GM12878 (cell line): ENCODE results near the gene ATAD3A. TPM values are rescaled to one million over a fixed set of nuclear protein-coding genes. Genes with fewer than 3 reads are reported as not detected.

Experiments
- ATAC-seq: fragments of 200-7000 bp; cut with Tn5 transposase; 3 replicates; pipeline ENCODE4 v1.9.1; 2020; ENCODE audit warnings: mild to moderate bottlenecking, moderate library complexity
- BruUV-seq: library from RNA; stranded (reverse); fragments of 400-500 nt; replicated peaks from 2 replicates; lab custom pipeline; 2021; lab: Mats Ljungman, UMichigan
- CTCF ChIA-PET: fragments of 300-600 bp; sonication (Branson Sonifier 250); formaldehyde crosslinking; extraction: SDS; loops from one replicate; lab custom pipeline; 2021; ENCODE audit warnings: inconsistent platforms; lab: Yijun Ruan, JAX
- POLR2A ChIA-PET: fragments of 350-600 bp; formaldehyde crosslinking; extraction: SDS; loops from one replicate; lab custom pipeline; 2021; ENCODE audit warnings: inconsistent platforms; lab: Charles Lee
- RAD21 ChIA-PET: fragments of 300-600 bp; sonication (Branson Sonifier 250); formaldehyde crosslinking; loops from one replicate; lab custom pipeline; 2023; ENCODE audit warnings: antibody characterized with exemption; ENCODE audit not compliant: unreplicated experiment; lab: Charles Lee
- SMC1A ChIA-PET: fragments of 300-600 bp; sonication (Branson Sonifier 250); formaldehyde crosslinking; loops from one replicate; lab custom pipeline; 2023; ENCODE audit not compliant: unreplicated experiment, uncharacterized antibody; lab: Charles Lee
- DNase-seq: peaks from one replicate; pipeline ENCODE4 v3.0.0-alpha.2; 2011; ENCODE audit warnings: low read depth, low spot score
- FAIRE-seq: peaks from 3 replicates; lab custom pipeline; 2011; peaks lifted over from hg19 to GRCh38; lab: Jason Lieb, UNC
- H2AFZ ChIP-seq: 2 replicates; pipeline ENCODE4 v1.6.0; 2011; ENCODE audit warnings: low read depth, low read length, control low read depth; ENCODE audit not compliant: control insufficient read depth
- H3K27ac ChIP-seq: 2 replicates; pipeline ENCODE4 v1.5.1; 2011; ENCODE audit warnings: control low read depth; ENCODE audit not compliant: control insufficient read depth, insufficient read depth
- H3K27me3 ChIP-seq, 2 experiments: replicated peaks in 1 of 2; 2 replicates each; pipeline versions ENCODE4 v1.6.0 to v1.6.1; 2011; ENCODE audit warnings: low read length in 1 of 2; ENCODE audit not compliant: control insufficient read depth in 2 of 2, insufficient read depth in 2 of 2
- H3K36me3 ChIP-seq, 2 experiments: 2 replicates each; pipeline ENCODE4 v1.5.1; 2011; ENCODE audit warnings: low read length in 1 of 2; ENCODE audit not compliant: control insufficient read depth in 2 of 2, insufficient read depth in 2 of 2
- H3K4me1 ChIP-seq: 2 replicates; pipeline ENCODE4 v1.6.1; 2011; ENCODE audit warnings: mild to moderate bottlenecking, low read length, moderate library complexity, mixed read lengths; ENCODE audit not compliant: control insufficient read depth, insufficient read depth
- H3K4me2 ChIP-seq: 2 replicates; pipeline ENCODE4 v1.6.0; 2011; ENCODE audit warnings: control low read depth; ENCODE audit not compliant: control insufficient read depth, insufficient read depth
- H3K4me3 ChIP-seq: fragments of 200-600 bp; sonication (generic); 2 replicates; pipeline ENCODE4 v1.5.1; 2016
- H3K79me2 ChIP-seq: 2 replicates; pipeline ENCODE4 v1.6.0; 2011; ENCODE audit warnings: low read length; ENCODE audit not compliant: control insufficient read depth, insufficient read depth
- H3K9ac ChIP-seq: 2 replicates; pipeline ENCODE4 v1.8.0; 2011; ENCODE audit warnings: low read length, control low read depth, mixed read lengths; ENCODE audit not compliant: control insufficient read depth, insufficient read depth
- H3K9me3 ChIP-seq: replicated peaks from 3 replicates; pipeline ENCODE4 v1.5.1; 2011; ENCODE audit warnings: mild to moderate bottlenecking, low read length; ENCODE audit not compliant: control insufficient read depth, insufficient read depth
- H4K20me1 ChIP-seq: 2 replicates; pipeline ENCODE4 v1.6.0; 2011; ENCODE audit not compliant: control insufficient read depth, insufficient read depth
- BACH1 ChIP-seq: fragments of 450-650 bp; IDR thresholded peaks from 2 replicates; pipeline ENCODE4 v1.6.1; 2017; ENCODE audit warnings: mild to moderate bottlenecking, borderline replicate concordance
- GATAD2B ChIP-seq: fragments of 450-650 bp; conservative IDR thresholded peaks from 2 replicates; pipeline ENCODE4 v1.6.1; 2017; ENCODE audit warnings: low read depth, mild to moderate bottlenecking, moderate library complexity
- HDAC6 ChIP-seq: fragments of 200-600 bp; sonication (generic); IDR thresholded peaks from one replicate; pipeline ENCODE4 v1.8.0; 2017; ENCODE audit warnings: antibody characterized with exemption; ENCODE audit not compliant: unreplicated experiment
- MYB ChIP-seq: fragments of 150-350 bp; IDR thresholded peaks from 2 replicates; pipeline ENCODE4 v1.6.1; 2014; ENCODE audit warnings: mild to moderate bottlenecking, low read depth, low read length, borderline replicate concordance
- PAX5 ChIP-seq: IDR thresholded peaks from 2 replicates; pipeline ENCODE4 v1.6.1; 2011; ENCODE audit warnings: low read depth, low read length, borderline replicate concordance
- PAX8 ChIP-seq: fragments of 450-650 bp; IDR thresholded peaks from 2 replicates; pipeline ENCODE4 v1.6.1; 2017; ENCODE audit warnings: mild to moderate bottlenecking, moderate library complexity
- RAD51 ChIP-seq: fragments of 450-650 bp; IDR thresholded peaks from 2 replicates; pipeline ENCODE4 v1.6.1; 2016; ENCODE audit warnings: moderate library complexity, mild to moderate bottlenecking, inconsistent platforms
- SIN3A ChIP-seq: IDR thresholded peaks from 2 replicates; pipeline ENCODE4 v1.6.1; 2012; ENCODE audit warnings: low read depth, low read length, improper control_type of control experiment
- TAF1 ChIP-seq: IDR thresholded peaks from 2 replicates; pipeline ENCODE4 v1.6.1; 2011; ENCODE audit warnings: mild to moderate bottlenecking, low read depth, low read length, borderline replicate concordance
- WGBS: methylation state at CpG from one replicate; pipeline ENCODE4 v1.1.6; 2016; ENCODE audit warnings: low lambda C conversion rate; ENCODE audit not compliant: insufficient replicate concordance, insufficient coverage; ENCODE audit errors: missing lambda C conversion rate; 5-methylcytosine and 5-hydroxymethylcytosine counted together
- in situ Hi-C: fragments of 300-500 bp; cut with MboI; formaldehyde crosslinking; loops from 9 replicates; pipeline ENCODE4 v1.14.3; 2018; ENCODE audit warnings: mixed read lengths
- intact Hi-C: fragments of 100-400 bp; cut with micrococcal nuclease; formaldehyde crosslinking; loops from one replicate; pipeline ENCODE4 v1.14.2; 2022; ENCODE audit not compliant: unreplicated experiment
- polyA plus RNA-seq, 11 experiments: library from polyadenylated mRNA; depleted of rRNA in 4 of 11; unstranded in 6 of 11; stranded (reverse) in 5 of 11; fragments of >200 nt; fragmentation: Nextera tagmentation in 4 of 11; fragmentation: Illumina TruSeq in 1 of 11; extraction: Ambion mirVana in 4 of 11; extraction: Trizol in 1 of 11; gene quantifications; 1 replicate in 1 of 11; 2 replicates in 10 of 11; pipeline versions ENCODE4 v1.2.1 to v1.2.3, GENCODE V29; 2011 to 2016; ENCODE audit warnings: inconsistent platforms in 2 of 11, missing spikeins in 2 of 11, low read depth in 1 of 11
- total RNA-seq, 4 experiments: library from RNA; depleted of rRNA in 3 of 4; stranded (reverse); fragments of >200 nt in 3 of 4; fragmentation: Illumina TruSeq in 1 of 4; extraction: Trizol in 1 of 4; gene quantifications; 2 replicates each; pipeline versions ENCODE4 v1.2.1 to v1.2.3, GENCODE V29; 2013 to 2021
- TF ChIP-seq, protein P1 (sequence below): fragments of 450-650 bp; IDR thresholded peaks from 2 replicates; pipeline ENCODE4 v1.6.1; 2017; ENCODE audit warnings: mild to moderate bottlenecking

ATAD3A gene
- total and polyA plus RNA-seq, 10 of the 15 experiments (the other 5 are each of a cell fraction or from before 2014, with no cell fraction given) = 0.05 to 93.5 (median 38.9) TPM

DNA sequence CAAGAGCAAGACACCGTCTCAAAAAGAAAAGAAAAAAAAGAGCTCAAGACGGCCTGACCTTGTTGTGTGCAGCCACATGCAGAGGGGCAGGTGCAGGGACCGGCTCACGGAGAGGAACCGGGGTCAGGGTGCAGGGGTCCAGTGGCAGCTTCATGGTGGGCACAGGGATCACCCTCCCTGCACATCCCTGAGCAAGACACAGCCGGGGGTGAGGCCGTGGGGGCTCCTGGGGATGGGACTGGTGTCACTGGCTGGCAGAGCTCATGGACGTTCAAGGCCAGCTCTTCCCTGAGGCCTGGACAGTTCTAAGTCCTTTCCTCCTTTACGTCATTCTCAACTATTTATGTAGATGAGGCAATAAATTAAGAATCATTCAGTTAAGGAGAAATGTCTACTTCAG lies 35.0 kb downstream of the ATAD3A start:
- intact Hi-C loops = no loop called here
- Histone ChIP-seq H3K36me3 (no peaks in the 10 kb centered on the region; a peak in 2 of 4 replicates), H3K27me3 (no peaks in the 10 kb centered on the region), H3K4me2 (no peak overlapping the region), H3K79me2 (no peaks in the 10 kb centered on the region), H3K4me1 (no peaks in the 10 kb centered on the region), H3K27ac (no peak overlapping the region), H4K20me1 (no peaks in the 10 kb centered on the region), H2AFZ (no peak overlapping the region), H3K9me3 (no peaks in the 10 kb centered on the region), H3K9ac (no peak overlapping the region), H3K4me3 (no peak overlapping the region)
- SMC1A ChIA-PET = no interaction called here
- DNase-seq (no peak), ATAC-seq (no peak), FAIRE-seq (no peak)
- TF ChIP-seq SIN3A (no peak), PAX8 (no peak), PAX5 (no peak), HDAC6 (no peak), BACH1 (no peak), MYB (no peak), TAF1 (no peak), RAD51 (no peak), GATAD2B (no peak)
- TF ChIP-seq, protein P1, sequence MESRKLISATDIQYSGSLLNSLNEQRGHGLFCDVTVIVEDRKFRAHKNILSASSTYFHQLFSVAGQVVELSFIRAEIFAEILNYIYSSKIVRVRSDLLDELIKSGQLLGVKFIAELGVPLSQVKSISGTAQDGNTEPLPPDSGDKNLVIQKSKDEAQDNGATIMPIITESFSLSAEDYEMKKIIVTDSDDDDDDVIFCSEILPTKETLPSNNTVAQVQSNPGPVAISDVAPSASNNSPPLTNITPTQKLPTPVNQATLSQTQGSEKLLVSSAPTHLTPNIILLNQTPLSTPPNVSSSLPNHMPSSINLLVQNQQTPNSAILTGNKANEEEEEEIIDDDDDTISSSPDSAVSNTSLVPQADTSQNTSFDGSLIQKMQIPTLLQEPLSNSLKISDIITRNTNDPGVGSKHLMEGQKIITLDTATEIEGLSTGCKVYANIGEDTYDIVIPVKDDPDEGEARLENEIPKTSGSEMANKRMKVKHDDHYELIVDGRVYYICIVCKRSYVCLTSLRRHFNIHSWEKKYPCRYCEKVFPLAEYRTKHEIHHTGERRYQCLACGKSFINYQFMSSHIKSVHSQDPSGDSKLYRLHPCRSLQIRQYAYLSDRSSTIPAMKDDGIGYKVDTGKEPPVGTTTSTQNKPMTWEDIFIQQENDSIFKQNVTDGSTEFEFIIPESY = no peak
- RAD21 ChIA-PET = no interaction called here
- no TSS peak for BruUV-seq
- in situ Hi-C loops = no loop called here
- WGBS = 98% methylated on average over 9 of the region's 9 CpGs
- CTCF ChIA-PET = no interaction called here
- POLR2A ChIA-PET = no interaction called here
